ENCODE measurements around the gene MACROD1. TPM values are rescaled to one million over a fixed set of nuclear protein-coding genes. Genes with fewer than 3 reads are reported as not detected.
A peak's percentile ranks its signal among the peaks of the same experiment; 100 is the strongest.

MACROD1 gene
- total RNA-seq, 1 experiment from 2014 or later: not detected

DNA sequence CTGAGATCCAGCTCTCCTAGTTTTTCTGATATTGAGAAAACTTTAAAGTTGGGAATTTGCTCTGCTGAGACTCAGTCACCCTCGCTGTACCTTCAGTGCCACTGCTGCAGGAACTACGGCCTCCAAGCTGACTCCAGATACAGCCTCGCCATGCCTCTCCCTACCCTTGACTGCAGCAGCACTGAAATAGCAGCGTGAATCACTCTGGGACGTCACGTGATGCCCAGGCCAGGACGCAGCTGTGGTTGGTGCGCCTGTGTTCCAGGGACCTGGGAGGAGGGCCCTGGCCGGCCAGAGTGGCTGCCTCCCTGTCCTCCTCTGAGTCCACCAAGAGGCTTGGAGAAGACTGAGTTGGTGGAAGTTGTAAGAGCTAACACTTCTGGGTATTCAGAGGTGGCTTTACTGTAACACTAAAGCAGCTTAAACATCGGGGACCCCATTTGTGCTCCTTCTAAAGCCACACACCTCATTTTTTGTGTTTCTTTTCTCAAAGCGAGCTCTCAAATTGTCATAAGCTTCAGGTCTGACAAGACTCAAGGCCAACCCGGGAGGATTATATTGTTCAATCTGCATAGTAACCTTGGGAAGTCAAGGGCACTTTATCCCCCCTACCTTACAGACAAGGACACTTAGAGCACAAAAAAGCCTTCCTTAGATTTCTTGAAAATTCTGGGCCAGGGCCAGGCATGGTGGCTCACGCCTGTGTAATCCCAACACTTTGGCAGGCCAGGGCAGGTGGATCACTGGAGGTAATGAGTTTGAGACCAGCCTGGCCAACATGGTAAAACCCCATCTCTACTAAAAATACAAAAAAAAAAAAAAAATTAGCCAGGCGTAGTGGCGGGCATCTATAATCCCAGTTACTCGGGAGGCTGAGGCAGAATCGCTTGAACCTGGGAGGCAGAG, 15.8 kb upstream of the MACROD1 start:
- Histone ChIP-seq H3K27me3 (ENCODE audit: low read length) (no peaks in the 10 kb centered on the region), H3K9me3 (ENCODE audit: low read length) (peaks cover 5% of the 10 kb centered on the region; the same call in 1 of the 2 replicates), H3K27ac (ENCODE audit: low read length) (peak overlapping the region; percentile 20), H3K4me3 (ENCODE audit: low read length) (peak overlapping the region; percentile 15; the same call in 1 of the 2 replicates), H3K36me3 (ENCODE audit: insufficient read depth, low read length) (peaks cover 8% of the 10 kb centered on the region; the same call in 1 of the 2 replicates), H3K9me2 (replicated peaks; ENCODE audit: insufficient read depth, low read length) (no peaks in the 10 kb centered on the region), H3K4me2 (ENCODE audit: low read depth, low read length, poor library complexity, severe bottlenecking) (peak overlapping the region; percentile 59), H3K9ac (ENCODE audit: low read length) (peak overlapping the region; percentile 50), H3K79me2 (ENCODE audit: low read length) (peaks cover 20% of the 10 kb centered on the region), H4K20me1 (ENCODE audit: insufficient read depth, low read depth, low read length) (no peaks in the 10 kb centered on the region), H2AFZ (ENCODE audit: low read length) (peak overlapping the region; percentile 6; the same call in 1 of the 2 replicates), H3K4me1 (ENCODE audit: low read length) (peaks cover 36% of the 10 kb centered on the region)
- peak; percentile 86 for DNase-seq

DNA sequence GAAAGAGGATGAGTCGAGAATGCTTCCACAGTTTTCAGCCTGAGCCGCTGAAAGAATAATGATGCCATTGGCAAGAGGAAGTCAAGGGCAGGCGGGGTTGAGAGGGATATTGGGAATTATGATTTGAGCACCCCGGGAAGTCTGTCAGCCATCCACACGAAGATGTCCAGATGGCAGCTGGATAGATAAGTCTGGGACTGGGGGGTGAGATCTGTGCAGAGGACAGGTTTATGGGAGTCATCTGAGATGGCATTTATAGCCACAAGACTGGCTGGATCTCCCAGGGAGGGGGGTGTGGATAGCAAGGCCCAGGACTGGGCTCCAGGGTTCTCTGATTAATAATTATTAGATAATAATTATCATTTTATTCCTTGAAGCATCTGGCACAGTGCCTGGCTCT, 15.0 kb upstream of the MACROD1 start:
- Histone ChIP-seq H2AFZ (ENCODE audit: low read length) (no peak overlapping the region), H3K9me2 (replicated peaks; ENCODE audit: insufficient read depth, low read length) (no peaks in the 10 kb centered on the region), H4K20me1 (ENCODE audit: insufficient read depth, low read depth, low read length) (no peaks in the 10 kb centered on the region), H3K4me2 (ENCODE audit: low read depth, low read length, poor library complexity, severe bottlenecking) (peak overlapping the region; percentile 59), H3K27me3 (ENCODE audit: low read length) (no peaks in the 10 kb centered on the region), H3K4me1 (ENCODE audit: low read length) (peaks cover 36% of the 10 kb centered on the region), H3K9ac (ENCODE audit: low read length) (no peak overlapping the region), H3K4me3 (ENCODE audit: low read length) (no peak overlapping the region), H3K27ac (ENCODE audit: low read length) (no peak overlapping the region), H3K9me3 (ENCODE audit: low read length) (peaks cover 5% of the 10 kb centered on the region; the same call in 1 of the 2 replicates), H3K79me2 (ENCODE audit: low read length) (peaks cover 20% of the 10 kb centered on the region), H3K36me3 (ENCODE audit: insufficient read depth, low read length) (peaks cover 8% of the 10 kb centered on the region; the same call in 1 of the 2 replicates)
- DNase-seq: no peak

DNA sequence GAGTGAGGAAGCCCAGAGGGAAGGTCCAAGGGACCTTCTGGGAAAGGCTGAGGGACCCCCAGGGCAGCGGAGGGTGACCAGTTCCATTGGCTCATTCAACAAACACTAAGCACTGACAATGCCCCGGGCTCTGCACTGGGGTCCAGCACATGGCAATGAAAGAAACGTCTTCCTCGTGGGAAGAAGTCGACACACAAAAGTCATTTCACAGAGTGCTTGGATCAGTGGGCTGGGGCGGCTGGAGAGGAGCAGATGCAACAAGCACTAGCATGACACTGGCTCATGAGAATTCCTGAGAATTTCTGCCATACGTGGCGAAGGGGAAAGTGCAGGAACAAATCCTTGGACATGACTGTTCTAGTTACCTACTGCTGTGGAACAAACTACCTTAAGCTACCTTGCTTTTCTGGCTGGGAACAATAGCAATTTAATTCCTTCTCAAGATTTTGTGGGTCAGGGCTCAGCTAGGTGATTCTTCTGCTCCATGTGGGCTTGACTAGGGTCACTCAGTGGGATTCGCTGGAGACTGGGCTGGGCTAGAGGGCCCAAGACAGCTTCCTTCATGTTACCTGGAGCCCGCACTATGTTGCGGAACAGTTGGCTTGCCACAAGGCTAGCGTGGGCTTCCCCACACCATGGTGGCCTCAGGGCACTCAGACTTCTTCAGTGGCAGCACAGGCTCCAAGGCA, 13.2 kb upstream of the MACROD1 start:
- Histone ChIP-seq H3K9ac (ENCODE audit: low read length) (no peak overlapping the region), H4K20me1 (ENCODE audit: insufficient read depth, low read depth, low read length) (no peaks in the 10 kb centered on the region), H2AFZ (ENCODE audit: low read length) (no peak overlapping the region), H3K4me1 (ENCODE audit: low read length) (peaks cover 28% of the 10 kb centered on the region), H3K27ac (ENCODE audit: low read length) (no peak overlapping the region), H3K9me2 (replicated peaks; ENCODE audit: insufficient read depth, low read length) (no peaks in the 10 kb centered on the region), H3K4me3 (ENCODE audit: low read length) (no peak overlapping the region), H3K27me3 (ENCODE audit: low read length) (no peaks in the 10 kb centered on the region), H3K4me2 (ENCODE audit: low read depth, low read length, poor library complexity, severe bottlenecking) (no peak overlapping the region), H3K9me3 (ENCODE audit: low read length) (peaks cover 5% of the 10 kb centered on the region; the same call in 1 of the 2 replicates), H3K36me3 (ENCODE audit: insufficient read depth, low read length) (peaks cover 8% of the 10 kb centered on the region; the same call in 1 of the 2 replicates), H3K79me2 (ENCODE audit: low read length) (peaks cover 7% of the 10 kb centered on the region; the same call in 1 of the 2 replicates)
- no peak for DNase-seq

GRCh38 chr11:64178203-64178602, 12.3 kb upstream of the MACROD1 start:
- H3K4me3 ChIP-seq (ENCODE audit: low read length): no peak overlapping the region
- peaks cover 10% of the 10 kb centered on the region for H3K9me3 ChIP-seq (ENCODE audit: low read length)
- no peaks in the 10 kb centered on the region for H4K20me1 ChIP-seq (ENCODE audit: insufficient read depth, low read depth, low read length)
- DNase-seq: no peak
- H3K4me2 ChIP-seq (ENCODE audit: low read depth, low read length, poor library complexity, severe bottlenecking): no peak overlapping the region
- H2AFZ ChIP-seq (ENCODE audit: low read length): no peak overlapping the region
- H3K79me2 ChIP-seq (ENCODE audit: low read length): no peaks in the 10 kb centered on the region
- H3K27ac ChIP-seq (ENCODE audit: low read length): no peak overlapping the region
- peaks cover 8% of the 10 kb centered on the region; the same call in 1 of the 2 replicates for H3K36me3 ChIP-seq (ENCODE audit: insufficient read depth, low read length)
- H3K9ac ChIP-seq (ENCODE audit: low read length): no peak overlapping the region
- no peaks in the 10 kb centered on the region for H3K9me2 ChIP-seq (replicated peaks; ENCODE audit: insufficient read depth, low read length)
- no peaks in the 10 kb centered on the region for H3K27me3 ChIP-seq (ENCODE audit: low read length)
- H3K4me1 ChIP-seq (ENCODE audit: low read length): peaks cover 19% of the 10 kb centered on the region

DNA sequence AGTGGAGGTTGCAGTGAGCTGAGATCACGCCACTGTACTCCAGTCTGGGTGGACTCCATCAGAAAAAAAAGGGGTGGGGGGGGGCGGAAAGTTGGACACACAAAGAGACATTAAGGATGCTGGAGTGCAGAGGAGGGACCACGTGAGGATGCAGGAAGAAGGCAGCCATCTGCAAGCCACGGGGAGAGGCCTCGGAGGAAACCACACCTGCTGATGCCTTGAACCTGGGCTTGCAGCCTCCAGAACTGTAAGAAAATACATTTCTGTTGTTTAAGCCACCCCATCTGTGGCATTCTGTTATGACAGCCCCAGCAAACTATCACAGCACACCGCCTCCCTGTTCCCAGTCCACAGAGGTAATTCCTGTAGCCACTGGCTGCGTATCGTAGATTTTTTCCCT, 10.8 kb upstream of the MACROD1 start:
- Histone ChIP-seq H3K4me3 (ENCODE audit: low read length) (no peak overlapping the region), H3K36me3 (ENCODE audit: insufficient read depth, low read length) (peaks cover 8% of the 10 kb centered on the region; the same call in 1 of the 2 replicates), H3K27ac (ENCODE audit: low read length) (no peak overlapping the region), H3K9me2 (replicated peaks; ENCODE audit: insufficient read depth, low read length) (no peaks in the 10 kb centered on the region), H3K27me3 (ENCODE audit: low read length) (no peaks in the 10 kb centered on the region), H2AFZ (ENCODE audit: low read length) (no peak overlapping the region), H3K4me1 (ENCODE audit: low read length) (peaks cover 10% of the 10 kb centered on the region), H3K9ac (ENCODE audit: low read length) (no peak overlapping the region), H3K4me2 (ENCODE audit: low read depth, low read length, poor library complexity, severe bottlenecking) (no peak overlapping the region), H3K79me2 (ENCODE audit: low read length) (no peaks in the 10 kb centered on the region), H4K20me1 (ENCODE audit: insufficient read depth, low read depth, low read length) (no peaks in the 10 kb centered on the region), H3K9me3 (ENCODE audit: low read length) (peaks cover 10% of the 10 kb centered on the region)
- DNase-seq: no peak

DNA sequence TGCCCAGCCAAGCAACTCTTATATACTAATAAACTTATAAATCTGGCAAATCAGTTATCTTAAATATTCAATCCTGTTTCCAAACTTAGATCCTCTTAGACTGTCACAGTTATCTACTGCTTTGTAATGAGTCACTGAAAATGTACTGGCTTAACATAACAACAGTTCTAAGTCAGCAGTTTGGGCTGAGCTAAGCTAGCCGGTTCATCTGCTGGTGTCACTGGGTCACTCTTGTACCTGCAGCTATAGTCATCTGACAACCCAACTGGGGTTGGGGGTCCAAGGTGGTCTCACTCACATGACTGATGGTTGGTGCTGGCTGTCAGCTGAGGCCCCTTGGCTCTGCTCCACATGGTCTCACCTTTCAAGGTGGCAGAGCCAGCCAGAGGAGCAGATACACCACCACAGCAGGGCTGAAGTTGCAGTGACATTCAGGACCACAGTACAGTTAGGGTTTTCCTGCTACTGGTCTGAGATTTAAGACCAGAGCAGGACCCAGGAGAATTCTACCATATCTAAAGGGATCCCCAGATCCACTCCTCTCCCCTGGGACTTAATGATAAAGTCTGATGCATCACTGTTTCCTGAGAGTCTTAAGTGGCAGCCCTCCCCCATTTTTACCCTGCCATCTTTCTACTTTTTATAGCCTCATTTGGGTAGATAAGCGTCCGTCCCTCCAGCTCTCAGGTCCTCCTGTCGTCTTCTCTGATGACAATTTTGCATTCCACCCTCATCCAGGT, 7.9 kb upstream of the MACROD1 start:
- Histone ChIP-seq H2AFZ (ENCODE audit: low read length) (no peak overlapping the region), H3K9ac (ENCODE audit: low read length) (no peak overlapping the region), H3K4me3 (ENCODE audit: low read length) (no peak overlapping the region), H3K4me2 (ENCODE audit: low read depth, low read length, poor library complexity, severe bottlenecking) (no peak overlapping the region), H3K27me3 (ENCODE audit: low read length) (no peaks in the 10 kb centered on the region), H3K9me2 (replicated peaks; ENCODE audit: insufficient read depth, low read length) (no peaks in the 10 kb centered on the region), H3K36me3 (ENCODE audit: insufficient read depth, low read length) (no peaks in the 10 kb centered on the region), H3K27ac (ENCODE audit: low read length) (no peak overlapping the region), H3K79me2 (ENCODE audit: low read length) (no peaks in the 10 kb centered on the region), H3K9me3 (ENCODE audit: low read length) (peaks cover 5% of the 10 kb centered on the region), H3K4me1 (ENCODE audit: low read length) (no peaks in the 10 kb centered on the region), H4K20me1 (ENCODE audit: insufficient read depth, low read depth, low read length) (no peaks in the 10 kb centered on the region)
- no peak for DNase-seq

DNA sequence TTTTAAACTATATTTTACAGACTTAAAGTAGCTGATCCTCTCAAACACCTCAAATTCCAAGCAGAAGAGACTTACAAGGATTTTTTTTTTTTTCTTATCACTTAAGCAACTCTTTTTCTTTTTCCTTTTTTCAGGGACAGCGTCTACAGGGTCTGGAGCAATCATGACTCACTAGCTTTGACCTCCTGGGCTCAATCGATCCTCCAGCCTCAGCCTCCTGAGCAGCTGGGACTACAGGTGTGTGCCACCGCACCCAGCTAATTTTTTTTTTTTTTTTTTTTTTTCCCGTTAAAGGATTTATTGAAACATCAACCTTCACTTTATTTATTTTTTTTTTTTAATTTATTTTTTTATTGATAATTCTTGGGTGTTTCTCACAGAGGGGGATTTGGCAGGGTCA, 4.5 kb upstream of the MACROD1 start:
- H3K9me3 ChIP-seq (ENCODE audit: low read length): peaks cover 5% of the 10 kb centered on the region
- no peak overlapping the region for H2AFZ ChIP-seq (ENCODE audit: low read length)
- DNase-seq: no peak
- no peaks in the 10 kb centered on the region for H3K27me3 ChIP-seq (ENCODE audit: low read length)
- H3K4me1 ChIP-seq (ENCODE audit: low read length): peaks cover 11% of the 10 kb centered on the region
- no peak overlapping the region for H3K9ac ChIP-seq (ENCODE audit: low read length)
- H3K4me3 ChIP-seq (ENCODE audit: low read length): no peak overlapping the region
- no peaks in the 10 kb centered on the region for H4K20me1 ChIP-seq (ENCODE audit: insufficient read depth, low read depth, low read length)
- H3K36me3 ChIP-seq (ENCODE audit: insufficient read depth, low read length): no peaks in the 10 kb centered on the region
- H3K9me2 ChIP-seq (replicated peaks; ENCODE audit: insufficient read depth, low read length): no peaks in the 10 kb centered on the region
- H3K4me2 ChIP-seq (ENCODE audit: low read depth, low read length, poor library complexity, severe bottlenecking): no peak overlapping the region
- no peak overlapping the region for H3K27ac ChIP-seq (ENCODE audit: low read length)
- no peaks in the 10 kb centered on the region for H3K79me2 ChIP-seq (ENCODE audit: low read length)

Data from Karpas-422 (cell line).